AG10803 (cell line): ENCODE results near the gene AIG1.
A peak's percentile ranks its signal among the peaks of the same experiment; 100 is the strongest.

Experiments used
- DNase-seq: peaks from one replicate; pipeline ENCODE4 v3.0.0; 2010; ENCODE audit warnings: low read depth
- H3K4me3 ChIP-seq: 2 replicates; pipeline ENCODE4 v1.5.1; 2011; ENCODE audit warnings: mild to moderate bottlenecking, low read length, control low read depth
- CTCF ChIP-seq: conservative IDR thresholded peaks from 2 replicates; pipeline ENCODE4 v1.5.1; 2011; ENCODE audit warnings: mild to moderate bottlenecking, low read length, control low read depth, inconsistent platforms

The AIG1 gene

GRCh38 chr6:143115728-143116127, 55.0 kb downstream of the AIG1 start:
- H3K4me3 ChIP-seq, result no peak overlapping the region
- no peak for DNase-seq

GRCh38 chr6:143117108-143117507, 56.4 kb downstream of the AIG1 start:
- H3K4me3 ChIP-seq, result no peak overlapping the region
- TF ChIP-seq CTCF, result no peak
- DNase-seq, result no peak

More at GRCh38 chr6:143115728-143116127, 55.0 kb downstream of the AIG1 start:
- no peak for TF ChIP-seq CTCF

GRCh38 chr6:143119260-143119659, 58.6 kb downstream of the AIG1 start:
- no peak overlapping the region for H3K4me3 ChIP-seq
- no peak for DNase-seq
- no peak for TF ChIP-seq CTCF

- DNase-seq, result peak; percentile 78
- TF ChIP-seq CTCF, result no peak
- H3K4me3 ChIP-seq, result no peak overlapping the region
Observed at GRCh38 chr6:143123081-143123480, 62.4 kb downstream of the AIG1 start.

GRCh38 chr6:143123941-143124340, 63.3 kb downstream of the AIG1 start:
- DNase-seq, result no peak
- no peak overlapping the region for H3K4me3 ChIP-seq
- TF ChIP-seq CTCF, result no peak

- no peak for TF ChIP-seq CTCF
- no peak overlapping the region for H3K4me3 ChIP-seq
- peak; percentile 51 for DNase-seq
Observed at GRCh38 chr6:143125455-143125854, 64.8 kb downstream of the AIG1 start.

- H3K4me3 ChIP-seq, result no peak overlapping the region
- peak; percentile 88 for DNase-seq
- no peak for TF ChIP-seq CTCF
Observed at GRCh38 chr6:143125864-143126573, 65.3 kb downstream of the AIG1 start.
